Measurements from ENCODE around the gene CCR5AS.

DNA sequence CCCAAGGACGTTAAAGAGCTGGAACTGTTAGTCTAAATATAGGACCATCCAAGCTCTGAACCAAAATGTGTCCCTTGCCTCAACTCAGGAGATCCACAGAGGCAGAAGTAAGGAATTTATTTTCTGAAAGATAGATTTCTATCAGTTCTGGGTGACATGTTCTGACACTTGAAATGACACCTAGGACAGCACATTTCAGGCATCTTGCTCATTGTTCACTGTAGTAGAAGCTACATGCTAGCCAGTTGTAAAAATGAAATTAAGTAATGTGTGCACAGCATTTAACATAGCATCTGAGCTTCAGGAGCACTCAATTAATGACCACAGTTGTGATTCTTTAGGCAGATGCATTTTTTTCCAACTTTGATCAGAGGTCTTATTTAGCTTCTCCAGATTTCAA, 52.4 kb downstream of the CCR5AS start:
- TF ChIP-seq POLR2AphosphoS5 (IDR thresholded peaks at IDR 0.05) (no peak), POLR2A (IDR thresholded peaks at IDR 0.05) (no peak)
- TF ChIP-seq, protein P1, sequence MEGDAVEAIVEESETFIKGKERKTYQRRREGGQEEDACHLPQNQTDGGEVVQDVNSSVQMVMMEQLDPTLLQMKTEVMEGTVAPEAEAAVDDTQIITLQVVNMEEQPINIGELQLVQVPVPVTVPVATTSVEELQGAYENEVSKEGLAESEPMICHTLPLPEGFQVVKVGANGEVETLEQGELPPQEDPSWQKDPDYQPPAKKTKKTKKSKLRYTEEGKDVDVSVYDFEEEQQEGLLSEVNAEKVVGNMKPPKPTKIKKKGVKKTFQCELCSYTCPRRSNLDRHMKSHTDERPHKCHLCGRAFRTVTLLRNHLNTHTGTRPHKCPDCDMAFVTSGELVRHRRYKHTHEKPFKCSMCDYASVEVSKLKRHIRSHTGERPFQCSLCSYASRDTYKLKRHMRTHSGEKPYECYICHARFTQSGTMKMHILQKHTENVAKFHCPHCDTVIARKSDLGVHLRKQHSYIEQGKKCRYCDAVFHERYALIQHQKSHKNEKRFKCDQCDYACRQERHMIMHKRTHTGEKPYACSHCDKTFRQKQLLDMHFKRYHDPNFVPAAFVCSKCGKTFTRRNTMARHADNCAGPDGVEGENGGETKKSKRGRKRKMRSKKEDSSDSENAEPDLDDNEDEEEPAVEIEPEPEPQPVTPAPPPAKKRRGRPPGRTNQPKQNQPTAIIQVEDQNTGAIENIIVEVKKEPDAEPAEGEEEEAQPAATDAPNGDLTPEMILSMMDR (IDR thresholded peaks at IDR 0.05): no peak
